Activated T-helper 1 cell treated with anti-CD3 and anti-CD28 coated beads, Interleukin-2, amount 50 U/mL, for 16 hours (primary cell): ENCODE measurements around the gene PTAFR.
"Not testable (repeated sequence)": the region's sequence is repeated elsewhere in the genome, so short reads cannot be mapped to it uniquely, and the experiment has no call there.

ENCODE experiments used
- DNase-seq, 2 donors: peaks; one replicate each; pipeline ENCODE4 v3.0.0-alpha.2; 2020; ENCODE audit warnings: low read depth in 1 of 2, low spot score in 1 of 2

Gene PTAFR

GRCh38 chr1:28145728-28146127 lies 30.8 kb downstream of the PTAFR start:
- no peak for DNase-seq

- no peak for DNase-seq
These were observed 32.0 kb downstream of the PTAFR start for GRCh38 chr1:28144203-28145135.

GRCh38 chr1:28143496-28144202 lies 32.8 kb downstream of the PTAFR start:
- DNase-seq: no peak

- DNase-seq: no peak
These were observed 34.8 kb downstream of the PTAFR start for GRCh38 chr1:28141685-28142084.

GRCh38 chr1:28139866-28140265 lies 36.6 kb downstream of the PTAFR start:
- not testable (repeated sequence) for DNase-seq

GRCh38 chr1:28139025-28139712 lies 37.3 kb downstream of the PTAFR start:
- no peak for DNase-seq

GRCh38 chr1:28136922-28137613 lies 39.4 kb downstream of the PTAFR start:
- no peak for DNase-seq

- DNase-seq: no peak
These were observed 40.1 kb downstream of the PTAFR start for GRCh38 chr1:28136169-28136921.

GRCh38 chr1:28135371-28136168 lies 40.9 kb downstream of the PTAFR start:
- DNase-seq: no peak

- no peak for DNase-seq
These were observed 41.8 kb downstream of the PTAFR start for GRCh38 chr1:28134651-28135207.

GRCh38 chr1:28132171-28133167 lies 44.0 kb downstream of the PTAFR start:
- DNase-seq: no peak

- no peak for DNase-seq
These were observed 45.6 kb downstream of the PTAFR start for GRCh38 chr1:28130901-28131300.

- no peak for DNase-seq
These were observed 47.3 kb downstream of the PTAFR start for GRCh38 chr1:28129150-28129549.

- no peak for DNase-seq
These were observed 48.8 kb downstream of the PTAFR start for GRCh38 chr1:28127617-28128257.

- DNase-seq: no peak
These were observed 49.6 kb downstream of the PTAFR start for GRCh38 chr1:28126783-28127490.

- no peak for DNase-seq
These were observed 50.3 kb downstream of the PTAFR start for GRCh38 chr1:28126212-28126611.

- no peak for DNase-seq
These were observed 53.0 kb downstream of the PTAFR start for GRCh38 chr1:28123461-28123961.
